Fibroblast of skin of left biceps (primary cell): ENCODE data around the gene KRTAP23-1.

Experiments used
- DNase-seq, 2 experiments: peaks; one replicate each; pipeline ENCODE4 v3.0.0-alpha.2; 2013; ENCODE audit warnings: low read depth in 2 of 2

The KRTAP23-1 gene

GRCh38 chr21:30348506-30348905, at the start of gene KRTAP23-1:
TSS of gene KRTAP23-1 (minus strand) at chr21:30348606. CDS start at chr21:30348606, 0 bp downstream.
- no peak for DNase-seq

DNA sequence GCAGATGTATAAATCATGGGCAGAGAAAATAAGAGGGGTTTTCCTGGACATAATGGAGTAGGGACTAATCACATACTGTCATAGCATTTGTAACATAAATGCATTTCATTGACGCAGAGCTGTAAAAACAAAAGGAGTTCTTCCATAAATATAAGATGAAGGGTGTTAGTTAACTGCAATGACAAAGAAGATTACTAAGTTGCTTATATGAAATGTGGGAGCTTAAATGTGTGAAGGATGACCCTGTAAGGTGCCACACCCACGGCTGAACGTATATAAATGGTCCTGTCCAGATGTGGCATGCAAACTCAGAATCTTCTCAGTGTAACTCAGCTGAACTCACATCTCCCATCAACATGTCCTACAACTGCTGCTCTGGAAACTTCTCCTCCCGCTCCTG, 47.3 kb upstream of the KRTAP23-1 start, which contains the start of gene KRTAP13-1:
TSS of gene KRTAP13-1 (plus strand) at position 301 of the 400 bp plus-strand sequence. CDS start at position 357, 56 bp downstream.
- DNase-seq: no peak

- no peak for DNase-seq
These were observed 43.2 kb upstream of the KRTAP23-1 start for GRCh38 chr21:30391492-30392025.

GRCh38 chr21:30382201-30382600, 33.8 kb upstream of the KRTAP23-1 start:
- DNase-seq: no peak

DNA sequence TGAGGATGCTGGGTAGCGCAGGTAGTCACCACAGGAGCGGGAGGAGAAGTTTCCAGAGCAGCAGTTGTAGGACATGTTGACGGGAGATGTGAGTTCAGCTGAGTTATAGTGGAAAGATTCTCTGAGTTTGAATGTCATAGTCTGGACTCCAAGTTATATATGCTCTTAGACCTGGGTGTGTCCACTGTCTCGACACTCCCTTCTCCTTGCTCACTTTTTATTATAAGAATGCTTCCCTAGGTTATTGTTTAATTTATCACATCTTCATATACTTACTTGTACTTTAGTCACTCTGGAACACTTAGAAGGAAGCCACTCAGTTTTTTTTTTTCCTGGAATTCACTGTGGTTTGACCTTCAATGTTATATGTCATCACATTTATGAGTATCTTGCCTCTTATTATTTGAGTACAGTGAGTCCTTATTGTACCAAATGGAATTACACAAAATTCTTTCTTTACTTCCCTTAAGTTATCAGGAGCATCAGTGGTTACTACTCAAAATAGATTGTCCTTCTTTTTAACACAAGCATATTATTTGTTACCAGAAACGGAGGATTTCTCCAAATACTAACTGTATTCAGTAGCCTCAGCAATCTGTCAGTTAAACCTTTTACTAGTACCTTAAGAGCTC, 23.8 kb upstream of the KRTAP23-1 start, which contains the start of gene KRTAP13-2:
TSS of gene KRTAP13-2 (minus strand) at position 133 of the 632 bp plus-strand sequence. CDS start at position 75, 58 bp downstream.
- no peak for DNase-seq

GRCh38 chr21:30355906-30356305, 7.5 kb upstream of the KRTAP23-1 start:
- DNase-seq: no peak

DNA sequence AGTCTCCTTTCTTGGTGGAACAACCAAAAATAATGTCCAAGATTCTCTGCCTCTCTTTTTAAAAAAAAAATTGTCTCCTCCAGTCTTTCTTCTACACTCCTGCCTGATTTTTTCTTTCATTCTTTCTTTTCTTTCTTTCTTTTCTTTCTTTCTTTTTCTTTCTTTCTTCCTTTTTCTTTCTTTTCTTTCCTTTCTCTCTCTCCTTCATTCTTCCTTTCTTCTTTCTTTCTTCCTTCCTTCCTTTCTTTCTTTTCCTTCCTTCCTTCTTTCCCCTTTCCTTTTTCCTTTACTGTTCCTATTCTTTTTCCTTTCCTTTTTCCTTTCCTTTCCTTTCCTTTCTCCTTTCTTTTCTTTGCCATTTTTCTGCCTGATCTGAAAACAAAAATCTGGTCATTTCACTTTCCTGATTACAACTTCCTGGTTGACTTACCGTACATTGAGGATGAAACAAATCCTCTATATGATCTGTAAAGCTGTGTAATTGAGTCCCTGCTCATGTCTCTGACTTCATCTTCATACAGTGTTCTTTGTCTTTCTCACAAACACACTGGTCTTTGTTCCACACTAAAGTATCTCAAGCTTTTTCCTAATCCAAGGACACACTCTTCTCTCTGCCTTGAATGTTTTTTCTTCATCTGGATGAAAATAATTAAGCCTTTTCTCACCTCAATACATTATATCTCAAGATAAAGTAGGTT, 6.1 kb upstream of the KRTAP23-1 start:
- no peak for DNase-seq

GRCh38 chr21:30351534-30351933, 3.1 kb upstream of the KRTAP23-1 start:
- no peak for DNase-seq

- no peak for DNase-seq
These were observed 1.2 kb upstream of the KRTAP23-1 start for GRCh38 chr21:30349572-30349971.

DNA sequence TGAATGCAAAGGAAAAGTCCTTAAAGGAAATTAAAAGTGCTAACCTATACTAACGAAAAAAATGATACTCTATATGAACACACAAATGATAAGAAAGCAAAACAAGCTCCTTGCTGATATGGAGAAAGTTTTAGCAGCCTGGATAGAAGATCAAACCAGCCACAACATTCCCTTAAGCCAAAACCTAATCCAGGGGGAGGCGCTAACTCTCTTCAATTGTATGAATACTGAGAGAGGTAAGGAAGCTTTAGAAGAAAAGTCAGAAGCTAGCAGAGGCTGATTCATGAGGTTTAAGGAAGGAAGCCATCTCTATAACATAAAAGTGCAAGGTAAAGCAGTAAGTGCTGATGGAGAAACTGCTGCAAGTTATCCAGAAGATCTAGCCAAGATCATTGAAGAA, 3.4 kb downstream of the KRTAP23-1 start:
- no peak for DNase-seq

DNA sequence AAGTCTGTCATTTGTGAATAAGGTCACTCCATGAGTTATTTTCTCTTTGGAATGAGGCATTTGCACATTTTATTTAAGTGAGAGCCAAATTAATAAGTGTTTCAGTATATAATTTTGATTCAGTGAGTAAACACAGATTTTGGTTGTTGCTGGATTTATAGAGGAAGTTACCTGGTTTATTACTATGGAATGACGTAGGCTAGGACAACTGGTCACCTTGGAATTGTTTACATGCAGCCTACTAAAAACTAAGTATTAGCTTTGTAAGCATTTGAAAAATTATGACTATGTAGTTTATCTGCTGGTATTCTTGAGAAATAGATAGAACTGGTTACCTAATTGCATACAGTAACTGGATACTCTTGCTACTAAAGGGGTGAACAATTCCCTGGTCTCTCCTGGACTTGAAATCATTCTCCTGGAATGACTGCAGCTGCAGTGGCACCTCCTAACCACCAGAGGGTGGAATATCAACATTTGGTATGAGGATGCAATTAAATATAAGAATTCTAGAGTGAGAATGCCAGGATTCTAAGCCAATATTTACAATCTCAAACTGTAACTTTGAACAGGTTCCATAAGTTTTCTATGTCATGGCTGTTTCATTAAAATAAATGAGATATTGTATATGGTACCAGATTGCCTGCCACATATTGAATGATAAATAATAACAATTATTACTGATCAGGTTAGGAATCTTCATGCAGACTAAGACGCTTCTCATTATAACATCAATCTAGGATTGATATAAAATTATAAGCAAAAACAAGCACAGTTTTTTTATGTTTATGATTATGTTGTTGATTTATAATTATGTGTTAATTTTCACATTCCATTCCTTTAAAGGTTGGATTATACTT, 7.5 kb downstream of the KRTAP23-1 start:
- DNase-seq: no peak

GRCh38 chr21:30338717-30339116, 9.7 kb downstream of the KRTAP23-1 start:
- DNase-seq: no peak

GRCh38 chr21:30337772-30338171, 10.6 kb downstream of the KRTAP23-1 start:
- no peak for DNase-seq

GRCh38 chr21:30337276-30337744, 11.1 kb downstream of the KRTAP23-1 start, which contains the start of gene KRTAP27-1:
TSS of gene KRTAP27-1 (minus strand) at chr21:30337694. CDS start at chr21:30337668, 26 bp downstream.
- DNase-seq: no peak

DNA sequence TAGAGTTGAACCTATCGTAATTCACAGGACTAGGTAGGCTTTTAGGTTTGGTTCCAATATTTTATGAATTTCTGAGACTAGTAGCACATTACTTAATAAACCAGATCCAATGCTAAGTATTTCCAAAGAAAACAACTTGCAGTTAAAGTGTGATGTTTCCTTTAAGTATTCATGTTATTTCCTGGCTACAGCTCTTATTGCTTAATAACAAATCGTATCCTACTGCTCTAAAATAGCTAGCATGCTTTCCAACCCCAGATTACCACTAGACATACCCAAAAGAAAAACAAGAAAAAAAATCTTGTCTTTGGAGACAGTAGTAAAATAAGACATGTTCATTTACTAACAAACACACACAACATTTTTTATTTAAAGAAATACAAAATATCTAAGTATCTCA, 11.8 kb downstream of the KRTAP23-1 start:
- peak in 1 of 2 experiments; percentile 16 for DNase-seq

DNA sequence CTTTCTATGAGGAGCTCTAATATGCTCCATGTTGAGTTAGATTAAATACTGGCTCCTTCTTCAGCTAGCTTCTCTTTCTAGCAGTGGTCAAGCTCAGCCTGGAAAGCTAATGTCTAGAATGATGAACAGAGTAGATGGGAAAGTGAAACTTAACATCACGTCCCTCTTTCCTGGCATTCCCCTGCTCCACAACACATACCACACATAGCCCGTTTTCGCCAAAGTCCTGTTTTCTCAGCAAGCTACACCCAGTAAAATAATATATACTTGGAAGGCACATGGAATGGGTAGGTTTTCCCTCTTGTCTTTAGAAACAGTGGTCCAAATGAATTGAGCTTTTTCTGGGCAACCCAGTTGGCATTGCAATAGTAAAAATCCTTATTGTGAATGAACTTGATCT, 14.7 kb downstream of the KRTAP23-1 start:
- DNase-seq: no peak

DNA sequence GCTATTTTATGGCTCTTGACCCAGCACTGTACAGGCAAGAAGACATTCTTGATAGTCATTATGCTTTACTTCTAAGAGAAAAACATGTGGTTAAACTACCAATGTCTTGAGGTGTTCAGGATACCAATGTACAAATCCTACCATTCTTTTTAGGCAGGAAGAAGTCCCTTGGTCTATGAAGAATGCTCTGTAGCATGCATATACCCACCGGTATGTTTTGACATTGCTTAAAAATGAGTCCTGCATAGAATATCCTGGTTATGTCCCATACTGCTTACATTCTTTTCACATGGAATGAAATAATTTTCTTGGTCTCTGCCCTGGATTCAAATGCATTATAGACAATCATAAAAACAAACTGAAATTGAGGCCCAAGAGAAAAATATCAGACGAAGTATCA, 15.7 kb downstream of the KRTAP23-1 start:
- DNase-seq: no peak

DNA sequence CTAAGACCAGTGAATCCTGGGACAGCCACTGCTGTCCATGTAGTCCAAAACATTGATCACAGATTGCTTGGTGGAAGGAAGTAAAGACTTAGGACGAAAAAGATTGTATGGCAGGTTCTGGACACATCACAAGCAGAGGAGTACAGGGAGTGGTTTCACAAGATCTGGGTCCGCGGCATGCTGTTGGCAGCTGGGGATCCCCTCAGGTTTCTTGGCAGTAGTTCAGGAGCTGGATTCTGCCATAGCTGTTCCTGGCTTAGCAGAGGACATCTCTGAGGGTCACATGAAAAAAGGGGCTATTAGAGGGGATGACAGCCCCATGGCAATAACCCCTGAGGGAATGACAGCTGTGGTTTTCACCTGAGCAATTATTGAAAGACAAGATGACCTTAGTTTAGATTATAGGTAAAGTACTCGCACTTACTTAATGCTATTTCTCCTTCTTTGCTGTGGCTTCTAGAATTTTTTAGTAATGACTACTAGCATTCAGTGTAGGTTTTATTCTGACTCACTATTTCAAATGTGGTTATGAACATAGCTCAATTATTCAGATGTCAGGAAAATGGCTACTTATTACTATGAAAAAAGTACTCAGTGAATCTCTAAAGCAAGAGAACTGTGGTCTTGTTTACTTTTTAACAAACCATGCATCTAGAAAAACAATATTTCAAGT, 19.1 kb downstream of the KRTAP23-1 start:
- no peak for DNase-seq

- no peak for DNase-seq
These were observed 22.0 kb downstream of the KRTAP23-1 start for GRCh38 chr21:30326390-30326789.

- DNase-seq: no peak
These were observed 28.2 kb downstream of the KRTAP23-1 start, which contains the start of gene KRTAP26-1 for GRCh38 chr21:30320215-30320614. TSS of gene KRTAP26-1 (minus strand) at chr21:30320315. CDS start at chr21:30320035, 280 bp downstream.

DNA sequence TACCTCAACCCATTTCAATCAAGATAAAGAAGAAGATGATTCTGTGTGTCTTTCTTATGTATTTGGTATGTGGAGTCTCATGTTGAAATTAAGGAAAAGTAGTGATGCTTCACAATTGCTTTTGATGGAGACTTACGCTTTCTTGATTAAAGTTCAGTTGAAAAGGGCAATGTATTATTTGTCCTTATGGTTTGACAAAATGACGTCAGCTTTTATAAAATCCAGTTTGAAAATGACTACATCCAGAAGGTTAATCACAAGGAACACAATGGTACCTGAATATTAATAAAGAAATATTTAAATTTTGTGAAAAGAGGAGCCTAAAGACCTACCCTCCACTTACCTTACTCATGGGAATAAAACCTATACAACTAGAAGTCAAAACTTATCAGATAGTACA, 32.7 kb downstream of the KRTAP23-1 start:
- no peak for DNase-seq
